NCI-H146 treated with DMSO at 0.1 percent for 48 hours (cell line): Measurements from ENCODE around the gene ZNF462.
"Not testable (repeated sequence)": the region's sequence is repeated elsewhere in the genome, so short reads cannot be mapped to it uniquely, and the experiment has no call there.

Experiments
- DNase-seq: peaks from one replicate; lab custom pipeline; 2025; ENCODE audit not compliant: unreplicated experiment; lab: John Stamatoyannopoulos, UW

Gene ZNF462

GRCh38 chr9:106886111-106887046 lies 23.4 kb downstream of the ZNF462 start:
- DNase-seq, result no peak

- DNase-seq, result no peak
Observed at GRCh38 chr9:106887066-106887465, 24.1 kb downstream of the ZNF462 start.

- DNase-seq, result no peak
Observed at GRCh38 chr9:106889061-106889590, 26.2 kb downstream of the ZNF462 start.

- no peak for DNase-seq
Observed at GRCh38 chr9:106890608-106891007, 27.6 kb downstream of the ZNF462 start.

- DNase-seq, result no peak
Observed at GRCh38 chr9:106891286-106891685, 28.3 kb downstream of the ZNF462 start.

GRCh38 chr9:106892632-106893031 lies 29.7 kb downstream of the ZNF462 start:
- DNase-seq, result no peak

GRCh38 chr9:106893088-106893487 lies 30.1 kb downstream of the ZNF462 start:
- no peak for DNase-seq

- no peak for DNase-seq
Observed at GRCh38 chr9:106896695-106897094, 33.7 kb downstream of the ZNF462 start.

GRCh38 chr9:106897236-106897635 lies 34.3 kb downstream of the ZNF462 start:
- no peak for DNase-seq

- DNase-seq, result no peak
Observed at GRCh38 chr9:106897751-106898150, 34.8 kb downstream of the ZNF462 start.

- DNase-seq, result not testable (repeated sequence)
Observed at GRCh38 chr9:106900523-106900922, 37.6 kb downstream of the ZNF462 start.

GRCh38 chr9:106906129-106906528 lies 43.2 kb downstream of the ZNF462 start:
- no peak for DNase-seq

- DNase-seq, result no peak
Observed at GRCh38 chr9:106911951-106912350, 49.0 kb downstream of the ZNF462 start.

GRCh38 chr9:106913276-106913675 lies 50.3 kb downstream of the ZNF462 start:
- no peak for DNase-seq

- DNase-seq, result no peak
Observed at GRCh38 chr9:106915851-106916250, 52.9 kb downstream of the ZNF462 start.

GRCh38 chr9:106916466-106917235 lies 53.7 kb downstream of the ZNF462 start:
- no peak for DNase-seq

GRCh38 chr9:106918825-106919509 lies 56.0 kb downstream of the ZNF462 start:
- DNase-seq, result no peak

GRCh38 chr9:106920091-106920490 lies 57.1 kb downstream of the ZNF462 start:
- DNase-seq, result no peak

- no peak for DNase-seq
Observed at GRCh38 chr9:106920701-106921283, 57.8 kb downstream of the ZNF462 start.

- peak; percentile 35 for DNase-seq
Observed at GRCh38 chr9:106921341-106921899, 58.5 kb downstream of the ZNF462 start.
